NCI-H2196 (cell line): ENCODE data around the gene CER1.
"Not testable (repeated sequence)": the region's sequence is repeated elsewhere in the genome, so short reads cannot be mapped to it uniquely, and the experiment has no call there.

Experiments
- DNase-seq: peaks from one replicate; lab custom pipeline; 2025; ENCODE audit not compliant: unreplicated experiment; lab: John Stamatoyannopoulos, UW

The CER1 gene

DNA sequence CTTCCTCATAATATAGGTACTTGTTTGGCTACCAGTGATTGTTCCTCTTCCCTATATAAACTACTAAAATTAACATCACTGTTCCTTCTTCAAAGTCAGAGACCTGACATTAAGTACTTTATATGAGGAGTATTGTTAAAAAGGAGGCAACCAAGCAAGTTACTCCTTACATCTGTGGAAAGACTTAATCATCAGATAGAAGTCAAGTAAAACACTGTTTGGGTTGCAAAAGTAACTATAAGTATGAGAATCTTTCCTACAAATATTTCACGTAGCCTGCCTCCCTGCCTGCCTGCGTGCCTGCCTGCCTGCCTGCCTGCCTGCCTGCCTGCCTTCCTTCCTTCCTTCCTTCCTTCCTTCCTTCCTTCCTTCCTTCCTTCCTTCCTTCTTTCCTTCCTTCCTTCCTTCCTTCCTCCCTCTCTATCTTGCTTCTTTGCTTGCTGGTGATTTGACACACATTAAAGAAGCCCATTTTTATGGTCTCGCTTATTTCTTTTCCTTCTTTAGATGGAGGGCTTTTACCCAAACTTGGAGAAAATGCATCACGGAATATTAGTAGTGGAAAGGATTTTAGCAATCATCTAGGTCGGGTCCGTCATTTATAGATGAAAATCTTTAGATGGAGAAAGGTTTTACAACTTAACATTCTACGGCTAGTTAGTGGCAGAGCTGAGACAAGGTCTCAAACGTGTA, 3.2 kb downstream of the CER1 start:
- no peak for DNase-seq

DNA sequence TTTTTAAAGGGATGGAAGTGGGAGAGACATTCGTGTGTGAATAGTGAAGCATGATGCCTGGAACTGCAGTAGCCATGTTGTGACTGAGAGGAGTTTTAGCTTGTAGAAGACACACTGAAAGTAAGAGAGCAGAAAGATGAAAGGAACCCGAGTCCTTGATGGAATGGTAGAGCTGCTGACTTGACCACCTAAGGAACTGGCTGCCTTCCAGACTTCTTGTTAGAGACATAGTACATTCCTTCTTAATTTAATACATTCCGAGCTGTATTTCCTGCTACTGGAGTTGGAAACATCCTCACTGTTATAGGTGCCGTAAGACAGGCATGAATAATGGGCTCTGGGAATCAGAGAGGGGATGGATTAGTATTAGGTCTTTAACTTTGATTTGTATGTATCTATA, 7.4 kb downstream of the CER1 start:
- no peak for DNase-seq

DNA sequence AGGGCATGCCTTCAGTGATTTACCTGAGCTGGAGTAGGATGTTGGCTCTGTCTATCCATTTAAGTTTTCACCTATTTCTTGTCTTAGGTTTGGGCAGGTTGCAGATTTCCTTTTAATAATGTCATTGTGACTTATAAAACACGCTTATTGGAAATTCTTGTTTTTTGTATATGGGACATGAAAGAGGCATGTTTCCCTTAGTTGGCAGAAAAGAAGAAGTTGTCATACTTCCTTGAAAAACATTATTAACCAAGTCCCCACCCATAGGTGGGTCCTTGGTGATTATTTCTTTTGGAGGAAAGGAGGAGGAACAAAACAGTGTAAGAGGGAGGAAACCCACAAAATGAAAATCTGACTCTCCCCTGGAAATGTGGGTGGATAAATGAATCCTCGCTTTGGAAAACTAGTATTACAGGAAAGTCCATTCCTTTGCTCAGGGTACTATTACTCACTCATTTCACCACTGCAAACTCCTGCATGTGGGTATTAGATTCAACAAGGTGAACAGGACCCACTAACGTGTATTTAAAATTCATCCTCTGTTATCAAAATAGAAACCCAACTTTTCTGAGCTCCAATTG, 9.3 kb downstream of the CER1 start:
- DNase-seq: no peak

DNA sequence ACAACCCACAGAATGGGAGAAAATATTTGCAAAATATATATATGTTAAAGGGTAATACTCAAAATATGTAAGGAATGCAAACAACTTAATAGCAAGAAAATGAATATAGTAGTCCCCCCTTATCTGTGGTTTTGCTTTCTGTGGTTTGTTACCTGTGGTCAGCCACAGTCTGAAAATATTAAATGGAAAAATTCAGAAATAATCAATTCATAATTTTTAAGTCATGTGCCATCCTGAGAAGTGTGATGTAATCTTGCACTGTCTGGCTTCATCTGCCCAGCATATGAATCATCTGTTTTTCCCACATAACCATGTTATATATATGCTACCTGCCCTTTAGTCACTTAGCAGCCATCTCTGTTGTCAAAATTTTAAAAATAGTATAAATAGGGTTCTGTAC, 11.7 kb downstream of the CER1 start:
- DNase-seq: no peak

DNA sequence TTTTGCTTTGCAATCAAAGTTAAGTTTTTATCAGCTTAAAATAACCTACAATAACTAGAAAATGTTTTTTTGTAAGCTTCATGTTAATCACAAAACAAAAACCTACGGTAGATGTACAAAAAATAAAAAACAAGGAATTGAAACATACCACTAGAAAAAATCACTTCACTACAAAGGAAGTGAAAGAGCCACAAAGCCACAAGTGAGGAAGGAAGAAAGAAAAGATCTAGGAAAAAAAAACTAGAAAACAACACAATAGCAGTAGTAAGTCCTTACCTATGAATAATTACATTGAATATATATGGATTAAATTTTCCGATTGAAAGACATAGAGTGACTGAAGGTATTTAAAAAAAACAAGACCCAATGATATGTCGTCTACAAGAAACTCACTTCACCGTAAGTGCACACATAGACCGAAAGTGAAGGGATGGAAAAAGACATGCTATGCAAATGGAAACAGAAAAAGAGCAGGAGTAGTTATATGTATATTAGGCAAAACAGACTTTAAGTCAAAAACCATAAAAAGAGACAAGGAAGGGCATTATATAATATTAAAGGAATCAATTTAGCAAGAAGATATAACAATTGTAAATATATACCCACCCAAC, 15.9 kb downstream of the CER1 start:
- no peak for DNase-seq

DNA sequence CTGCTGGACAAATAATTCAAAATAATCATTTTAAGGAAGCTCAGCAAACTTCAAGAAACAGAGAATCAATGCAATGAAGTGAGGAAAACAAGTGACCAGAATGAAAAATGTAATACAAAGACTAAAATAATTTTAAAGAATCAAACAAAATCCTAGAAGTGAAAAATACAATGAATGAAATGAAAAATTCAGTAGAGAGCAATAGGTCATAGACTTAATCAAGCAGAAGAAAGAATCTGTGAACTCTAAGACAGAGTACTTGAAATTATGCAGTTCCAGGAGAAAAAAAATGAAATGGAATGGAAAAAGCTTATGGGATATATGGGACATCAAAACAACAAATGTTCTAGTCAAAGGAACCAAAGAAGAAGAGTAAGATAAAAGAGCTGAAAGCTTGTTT, 17.5 kb downstream of the CER1 start:
- DNase-seq: no peak

DNA sequence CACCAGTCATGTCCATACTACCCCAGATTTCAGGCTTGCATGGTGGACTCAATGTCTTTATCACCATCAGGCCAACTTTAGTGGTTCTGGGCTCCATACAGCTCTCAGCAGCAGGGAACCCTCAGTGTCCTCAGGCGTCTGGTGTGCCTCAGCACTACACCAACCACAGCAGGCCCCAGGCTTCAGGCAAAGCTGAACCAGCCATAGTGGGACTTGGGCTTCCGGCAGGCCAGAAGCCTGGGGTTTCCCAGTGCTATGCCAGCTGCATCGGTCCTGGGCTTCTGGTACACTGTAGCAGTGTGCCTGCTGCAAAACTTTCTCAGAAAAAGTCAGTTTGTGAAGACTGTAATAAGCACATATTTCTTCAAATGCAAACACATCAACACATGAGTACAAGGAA, 18.3 kb downstream of the CER1 start:
- DNase-seq: no peak

DNA sequence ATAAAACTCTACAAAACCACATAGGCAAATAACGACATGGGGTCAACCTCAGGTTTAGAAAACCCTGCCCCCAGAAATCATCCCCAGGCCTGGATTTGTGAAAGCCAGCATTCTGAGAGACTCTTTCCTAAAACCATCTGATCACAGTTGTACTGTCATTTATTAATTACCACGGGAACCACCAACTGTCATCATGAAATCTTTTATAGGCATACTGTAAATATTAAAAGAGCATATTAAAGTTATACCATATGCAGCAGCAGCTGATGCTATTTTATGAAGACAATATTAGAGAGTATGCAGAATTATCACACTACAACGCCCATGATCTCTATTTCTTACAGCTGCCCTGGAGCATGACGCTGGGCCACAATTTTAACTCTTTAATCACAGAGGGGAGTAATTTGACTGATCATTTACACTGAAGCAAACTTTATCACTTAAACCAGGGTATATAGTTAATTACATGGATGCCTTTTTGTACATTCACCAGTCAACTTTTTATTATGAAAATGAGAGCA, 20.3 kb downstream of the CER1 start:
- DNase-seq: no peak

DNA sequence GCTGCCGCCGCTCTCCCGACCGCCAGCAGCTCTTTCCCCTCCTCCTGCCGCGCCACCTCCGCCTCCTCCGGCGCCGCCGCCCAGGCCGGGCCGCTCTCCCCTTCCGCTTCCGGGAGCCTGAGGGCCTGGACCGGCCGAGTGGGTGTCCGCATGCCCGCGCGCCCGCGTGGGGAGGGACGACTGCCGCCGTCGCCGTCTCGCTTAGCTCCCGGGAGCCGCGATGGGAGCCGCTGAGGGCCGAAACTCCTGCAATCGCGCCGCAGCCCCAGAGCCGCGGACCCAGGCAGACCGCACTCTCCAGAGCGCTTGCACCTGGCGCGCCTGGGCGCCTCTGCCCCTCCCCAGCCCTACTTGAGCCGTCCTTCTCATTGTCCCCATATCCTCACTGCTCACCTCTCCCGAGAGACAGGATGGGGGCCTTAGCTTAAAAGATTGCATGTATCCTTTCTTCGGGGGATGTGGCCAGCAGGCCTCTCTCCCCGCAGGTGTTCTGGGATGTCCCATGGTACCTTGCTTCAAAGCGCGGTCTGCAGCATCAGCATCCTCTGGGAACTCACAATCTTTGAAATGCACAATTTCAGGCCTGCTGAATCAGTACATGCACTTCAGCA, 29.2 kb downstream of the CER1 start, which contains the start of gene ZDHHC21:
ZDHHC21 (minus strand) TSS at position 182 of the 611 bp plus-strand sequence. CDS start 19,092 bp downstream, outside the sequence.
- DNase-seq: peak; percentile 81

DNA sequence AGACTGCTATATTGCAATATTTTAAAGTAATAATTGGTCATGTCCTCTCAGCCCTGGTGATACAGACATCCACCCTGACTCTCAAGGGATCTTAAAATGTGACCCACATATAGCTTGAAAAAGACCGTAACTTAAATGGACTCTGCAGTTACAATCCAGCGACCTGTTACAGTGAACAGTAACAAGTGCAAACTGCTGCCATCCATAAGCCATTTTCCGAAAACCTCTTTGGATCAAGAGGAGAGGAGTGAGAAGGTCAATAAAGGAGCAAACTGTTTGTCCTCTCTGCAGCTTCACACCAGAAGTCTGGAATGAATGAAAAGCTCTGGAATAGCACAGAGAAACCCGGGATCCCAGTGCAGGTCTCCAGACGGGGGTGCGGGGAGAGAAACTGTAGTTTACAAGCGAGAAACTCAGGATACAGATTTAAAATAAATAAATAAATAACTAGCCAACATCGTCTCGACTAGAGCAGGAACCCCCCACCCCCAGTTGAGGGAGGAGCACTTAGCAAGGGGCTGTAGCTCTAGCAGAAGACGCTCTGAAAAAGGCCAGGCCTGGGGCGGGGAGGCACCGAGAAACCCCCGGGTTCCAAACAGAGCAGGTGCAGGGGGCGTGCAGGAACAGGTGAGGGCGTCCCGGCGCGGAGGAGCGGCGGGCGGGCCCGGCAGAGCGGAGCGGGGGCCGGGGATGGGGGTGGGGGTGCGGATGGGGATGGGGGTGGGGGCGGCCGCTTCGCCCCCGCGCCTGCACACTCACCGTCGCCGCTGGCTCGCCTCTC, 29.9 kb downstream of the CER1 start:
- peak; percentile 68 for DNase-seq

DNA sequence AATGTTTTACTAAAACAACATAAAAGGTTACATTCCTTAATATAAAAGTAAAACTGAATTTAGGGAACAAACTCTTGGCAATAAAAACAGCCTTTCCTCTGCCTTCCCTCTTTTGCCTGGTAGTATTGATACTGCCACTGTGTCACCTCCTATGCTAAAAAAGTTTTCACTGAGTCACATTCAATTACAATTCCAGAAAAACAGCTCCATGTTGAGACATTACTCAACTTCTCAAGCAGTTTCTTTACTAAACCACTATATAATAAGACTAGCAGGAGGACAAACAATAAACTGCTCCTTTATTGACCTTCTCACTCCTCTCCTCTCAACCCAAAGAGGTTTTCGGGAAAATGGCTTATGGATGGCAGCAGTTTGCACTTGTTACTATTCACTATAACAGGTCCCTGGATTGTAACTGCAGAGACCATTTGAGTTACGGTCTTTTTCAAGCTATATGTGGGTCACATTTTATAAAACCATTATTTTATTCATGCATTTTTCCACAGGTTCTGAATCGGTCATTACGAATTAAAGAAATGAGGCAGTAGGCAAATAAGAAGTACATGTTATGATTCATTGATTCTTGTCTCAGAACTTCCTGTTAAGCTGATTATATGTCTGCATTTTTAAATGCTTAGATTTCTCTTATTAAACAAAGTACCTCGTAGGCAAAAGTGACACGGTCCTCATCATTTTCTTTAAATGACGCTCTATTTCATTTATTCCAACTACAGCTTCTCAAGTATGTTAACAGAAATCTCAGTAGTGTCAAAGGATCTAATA, 31.4 kb downstream of the CER1 start:
- no peak for DNase-seq

DNA sequence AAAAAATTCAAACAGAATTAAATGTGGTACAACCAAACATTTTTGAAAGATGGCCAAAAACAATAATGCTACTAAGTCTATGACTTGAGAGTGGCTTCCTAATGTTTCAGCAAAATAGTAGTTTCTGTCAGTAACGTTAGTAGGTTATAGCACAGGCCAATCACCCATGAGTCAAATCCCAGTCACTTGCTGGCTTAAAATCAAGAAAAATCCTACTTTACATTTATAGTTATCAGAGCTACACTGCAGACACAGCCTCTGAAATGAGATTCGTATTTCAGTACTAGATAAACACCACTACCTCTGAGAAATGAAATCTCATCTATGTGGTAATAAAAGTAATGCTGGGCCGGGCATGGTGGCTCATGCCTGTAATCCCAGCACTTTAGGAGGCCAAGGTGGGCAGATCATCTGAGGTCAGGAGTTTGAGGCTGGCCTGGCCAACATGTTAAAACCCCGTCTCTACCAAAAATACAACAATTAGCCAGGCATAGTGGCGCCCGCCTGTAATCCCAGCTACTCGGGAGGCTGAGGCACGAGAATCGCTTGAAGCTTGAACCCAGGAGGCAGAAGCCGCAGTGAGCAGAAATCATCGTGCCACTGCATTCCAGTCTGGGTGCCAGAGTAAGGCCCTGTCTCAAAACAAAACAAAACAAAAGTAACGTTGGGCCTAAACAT, 35.4 kb downstream of the CER1 start:
- DNase-seq: peak; percentile 43

DNA sequence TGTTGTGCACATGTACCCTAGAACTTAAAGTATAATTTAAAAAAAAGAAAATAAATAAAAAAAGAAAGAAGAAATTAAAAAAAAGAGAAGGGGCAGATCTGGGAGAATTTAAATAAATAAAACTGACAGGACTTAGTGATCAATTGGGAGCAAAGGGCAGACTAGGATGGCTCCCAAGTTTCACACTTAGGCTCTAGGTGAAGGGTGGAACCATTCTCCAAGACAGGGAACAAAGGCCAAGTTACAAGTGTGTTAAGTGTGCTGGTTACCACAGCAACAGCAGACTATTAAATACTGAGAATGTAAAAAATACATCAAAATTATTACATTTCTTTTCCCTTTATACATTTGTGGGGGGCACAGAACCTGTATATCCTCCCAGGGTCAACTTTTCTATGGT, 36.4 kb downstream of the CER1 start:
- no peak for DNase-seq

DNA sequence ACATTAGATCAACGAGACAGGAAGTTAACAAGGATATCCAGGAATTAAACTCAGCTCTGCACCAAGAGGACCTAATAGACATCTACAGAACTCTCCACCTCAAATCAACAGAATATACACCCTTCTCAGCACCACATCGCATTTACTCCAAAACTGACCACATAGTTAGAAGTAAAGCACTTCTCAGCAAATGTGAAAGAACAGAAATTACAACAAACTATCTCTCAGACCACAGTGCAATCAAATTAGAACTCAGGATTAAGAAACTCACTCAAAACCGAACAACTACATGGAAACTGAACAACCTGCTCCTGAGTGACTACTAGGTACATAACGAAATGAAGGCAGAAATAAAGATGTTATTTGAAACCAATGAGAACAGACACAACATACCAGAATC, 39.9 kb downstream of the CER1 start:
- DNase-seq: not testable (repeated sequence)

DNA sequence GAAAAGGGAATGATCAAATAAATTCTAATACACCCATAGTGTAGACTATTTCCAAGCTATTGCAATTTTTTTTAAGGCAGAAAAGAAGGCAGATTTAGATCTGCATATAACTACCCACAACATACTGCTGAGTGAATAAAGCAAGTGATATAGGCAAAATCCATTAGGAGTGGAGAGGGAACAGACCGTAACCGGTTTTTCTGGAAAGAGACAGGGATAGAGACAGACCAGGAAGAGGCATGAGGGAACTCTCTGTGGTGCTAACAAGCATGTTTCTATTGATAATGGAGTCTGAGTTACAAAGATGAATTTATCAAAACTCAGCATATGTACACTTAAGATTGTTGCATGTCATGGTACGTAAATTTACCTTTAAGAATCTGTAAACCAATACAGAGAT, 43.8 kb downstream of the CER1 start:
- DNase-seq: no peak

DNA sequence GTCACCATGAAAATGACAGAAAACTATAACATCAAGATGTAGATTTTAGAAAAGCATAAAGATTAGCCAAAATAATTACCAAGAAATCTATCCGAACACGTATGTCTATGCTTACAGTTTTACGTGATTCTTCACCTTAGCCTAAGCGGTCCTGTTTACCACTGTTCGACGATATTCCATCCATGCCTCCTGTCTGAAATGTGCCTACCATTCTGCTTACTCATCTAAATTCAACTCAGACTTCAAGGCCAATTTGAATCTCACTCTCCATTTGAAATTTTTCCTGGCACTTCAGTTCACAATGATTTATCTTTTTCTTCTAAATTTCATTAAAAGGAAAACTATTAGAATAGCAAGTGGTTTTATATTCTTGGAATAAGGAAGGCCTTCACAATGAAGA, 44.7 kb downstream of the CER1 start:
- DNase-seq: no peak

DNA sequence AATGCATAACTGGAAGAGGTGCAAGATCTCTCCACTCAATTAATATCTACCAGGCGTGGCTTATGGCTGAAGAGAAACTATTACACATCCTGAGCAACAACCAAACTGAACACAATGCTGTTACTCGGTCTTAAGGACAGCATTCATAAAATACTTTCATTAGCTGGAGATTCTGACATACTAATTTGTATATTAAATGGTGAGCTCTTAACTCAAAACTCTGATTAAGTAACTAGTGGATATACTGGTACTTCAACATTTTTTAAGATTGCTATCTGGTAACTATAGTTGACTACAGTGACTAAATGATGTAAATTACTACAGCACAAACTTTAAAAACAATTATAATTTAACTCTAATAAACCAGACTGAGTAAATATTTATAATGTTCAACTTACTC, 45.1 kb downstream of the CER1 start:
- DNase-seq: no peak

DNA sequence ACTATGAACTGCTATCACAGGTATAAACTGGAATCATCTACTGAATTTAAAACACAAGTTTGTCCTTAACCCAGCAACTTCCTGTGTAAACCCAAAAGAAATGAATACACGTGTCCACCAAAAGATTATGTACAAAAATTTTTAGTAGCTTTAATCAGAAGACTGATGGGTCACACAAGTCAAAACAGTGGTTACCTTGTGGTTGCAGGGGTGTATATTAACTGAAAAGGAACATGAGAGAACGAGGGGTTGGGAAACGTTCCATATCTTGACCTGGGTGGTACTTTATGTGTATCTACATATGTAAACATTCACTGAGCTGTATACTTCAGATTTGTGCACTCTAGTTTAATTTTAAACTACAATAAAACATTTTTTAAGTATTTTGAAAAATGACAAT, 47.9 kb downstream of the CER1 start:
- no peak for DNase-seq

DNA sequence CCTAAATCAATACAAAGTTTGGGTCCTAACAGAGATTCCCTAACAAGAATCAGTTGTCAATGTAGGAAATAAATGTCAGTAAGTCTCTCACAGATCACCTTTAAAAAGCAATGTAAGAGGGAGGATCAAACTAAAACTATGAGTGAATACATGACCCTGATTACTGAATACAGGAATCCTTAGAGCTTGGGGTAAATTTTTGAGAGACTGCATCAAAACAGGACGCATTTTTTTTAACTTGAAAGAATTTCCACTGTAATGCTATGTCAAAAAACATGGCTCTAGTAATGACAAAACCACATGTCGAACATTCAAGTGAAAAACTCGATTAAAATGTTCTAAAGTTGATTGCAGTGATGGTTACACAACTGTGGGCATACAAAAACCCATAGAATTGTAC, 51.2 kb downstream of the CER1 start:
- no peak for DNase-seq

DNA sequence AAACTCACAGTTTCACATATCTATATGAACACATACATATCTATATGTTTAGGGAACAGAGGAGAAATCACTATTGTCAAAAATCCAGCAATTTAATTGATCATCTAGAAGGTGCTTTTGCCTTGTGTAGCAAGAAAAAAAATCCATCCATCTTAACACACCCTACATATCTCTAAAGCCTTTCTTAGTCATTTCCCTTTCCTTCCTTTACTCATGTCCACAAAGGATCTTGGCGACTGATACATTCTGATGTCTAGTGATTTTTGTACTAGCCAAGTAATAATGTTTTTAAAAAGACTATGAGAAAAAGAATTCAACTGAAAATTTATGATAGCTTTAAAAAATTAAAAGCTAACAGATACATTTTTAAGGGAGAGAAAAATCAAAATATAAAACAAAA, 51.8 kb downstream of the CER1 start:
- no peak for DNase-seq
